Ishikawa (cell line): Measurements from ENCODE around the gene RELN.

Source experiments
- CEBPB ChIP-seq: IDR thresholded peaks from 2 replicates; pipeline ENCODE4 v1.6.1; 2012
- EGR1 ChIP-seq: IDR thresholded peaks from 2 replicates; pipeline ENCODE4 v1.6.1; 2012
- EP300 ChIP-seq: IDR thresholded peaks from 2 replicates; pipeline ENCODE4 v1.6.1; 2012; ENCODE audit warnings: borderline replicate concordance
- FOXM1 ChIP-seq: IDR thresholded peaks from 2 replicates; pipeline ENCODE4 v1.6.1; 2012; ENCODE audit warnings: low read depth, borderline replicate concordance
- MAX ChIP-seq: IDR thresholded peaks from 2 replicates; pipeline ENCODE4 v1.6.1; 2012
- RAD21 ChIP-seq: IDR thresholded peaks from 2 replicates; pipeline ENCODE4 v1.6.1; 2012; ENCODE audit warnings: low read depth
- USF1 ChIP-seq: IDR thresholded peaks from 2 replicates; pipeline ENCODE4 v1.6.1; 2012
- YY1 ChIP-seq: IDR thresholded peaks from 2 replicates; pipeline ENCODE4 v1.6.1; 2012; ENCODE audit warnings: low read depth

DNA sequence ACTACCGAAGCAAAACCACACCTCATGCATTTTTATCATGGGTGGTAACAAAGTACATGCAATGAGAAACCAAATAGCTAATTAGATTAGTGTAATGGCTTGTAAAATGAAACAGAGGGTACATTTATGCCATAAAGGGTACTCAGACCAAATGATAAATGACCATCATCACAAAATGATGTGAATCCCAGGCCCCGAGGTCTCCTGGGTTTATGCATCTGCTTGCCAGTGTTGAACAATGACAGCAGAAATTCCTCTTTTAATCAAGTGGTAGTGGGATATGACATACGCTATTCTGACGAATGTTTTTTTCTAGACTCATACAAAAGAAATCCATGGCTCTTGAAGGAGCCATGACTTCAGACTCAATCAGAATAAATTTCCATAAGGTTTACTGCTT is 293.9 kb downstream of the RELN start:
- no peak for TF ChIP-seq EP300
- no peak for TF ChIP-seq USF1
- TF ChIP-seq CEBPB: no peak
- TF ChIP-seq MAX: no peak
- no peak for TF ChIP-seq FOXM1
- TF ChIP-seq YY1: no peak
- no peak for TF ChIP-seq EGR1
- TF ChIP-seq RAD21: no peak
